Immature natural killer cell (primary cell): ENCODE results near the gene PDSS2. TPM values are rescaled to one million over a fixed set of nuclear protein-coding genes. Genes with fewer than 3 reads are reported as not detected.
"Not testable (repeated sequence)": the region's sequence is repeated elsewhere in the genome, so short reads cannot be mapped to it uniquely, and the experiment has no call there.

Source experiments
- DNase-seq, 3 donors: peaks; one replicate each; pipeline ENCODE4 v3.0.0; 2022; ENCODE audit warnings: mixed read lengths in 1 of 3
- H3K27ac Mint-ChIP-seq, 6 donors: one replicate each; pipeline ENCODE4 v1.8.0; 2020; ENCODE audit warnings: mixed read lengths in 6 of 6, mild to moderate bottlenecking in 5 of 6, inconsistent platforms in 4 of 6, moderate library complexity in 3 of 6
- H3K27me3 Mint-ChIP-seq, 3 donors: one replicate each; pipeline ENCODE4 v1.8.0; 2020 to 2021; ENCODE audit warnings: low read depth in 3 of 3, mild to moderate bottlenecking in 3 of 3, mixed read lengths in 3 of 3, moderate library complexity in 3 of 3, inconsistent platforms in 1 of 3
- H3K36me3 Mint-ChIP-seq, 3 donors: one replicate each; pipeline ENCODE4 v1.8.0; 2020; ENCODE audit warnings: mixed read lengths in 3 of 3, inconsistent platforms in 2 of 3, mild to moderate bottlenecking in 2 of 3
- H3K4me1 Mint-ChIP-seq, 2 donors: one replicate each; pipeline ENCODE4 v1.8.0; 2020; ENCODE audit warnings: inconsistent platforms in 2 of 2, mild to moderate bottlenecking in 2 of 2, mixed read lengths in 2 of 2, moderate library complexity in 1 of 2
- H3K4me3 Mint-ChIP-seq, 5 donors: one replicate each; pipeline ENCODE4 v1.8.0; 2020; ENCODE audit warnings: mild to moderate bottlenecking in 5 of 5, mixed read lengths in 5 of 5, inconsistent platforms in 3 of 5, moderate library complexity in 3 of 5
- H3K9me3 Mint-ChIP-seq, 6 donors: one replicate each; pipeline ENCODE4 v1.8.0; 2020; ENCODE audit warnings: mild to moderate bottlenecking in 6 of 6, mixed read lengths in 6 of 6, inconsistent platforms in 4 of 6, moderate library complexity in 3 of 6
- polyA plus RNA-seq, 3 donors: library from polyadenylated mRNA; unstranded; fragments of 300-500 nt; fragmentation: Illumina TruSeq; gene quantifications; one replicate each; pipeline ENCODE4 v1.2.3, GENCODE V29; 2021

The PDSS2 gene
- polyA plus RNA-seq, 3 donors from 2014 or later, result 10.2 to 11.5 (median 11.0) TPM

DNA sequence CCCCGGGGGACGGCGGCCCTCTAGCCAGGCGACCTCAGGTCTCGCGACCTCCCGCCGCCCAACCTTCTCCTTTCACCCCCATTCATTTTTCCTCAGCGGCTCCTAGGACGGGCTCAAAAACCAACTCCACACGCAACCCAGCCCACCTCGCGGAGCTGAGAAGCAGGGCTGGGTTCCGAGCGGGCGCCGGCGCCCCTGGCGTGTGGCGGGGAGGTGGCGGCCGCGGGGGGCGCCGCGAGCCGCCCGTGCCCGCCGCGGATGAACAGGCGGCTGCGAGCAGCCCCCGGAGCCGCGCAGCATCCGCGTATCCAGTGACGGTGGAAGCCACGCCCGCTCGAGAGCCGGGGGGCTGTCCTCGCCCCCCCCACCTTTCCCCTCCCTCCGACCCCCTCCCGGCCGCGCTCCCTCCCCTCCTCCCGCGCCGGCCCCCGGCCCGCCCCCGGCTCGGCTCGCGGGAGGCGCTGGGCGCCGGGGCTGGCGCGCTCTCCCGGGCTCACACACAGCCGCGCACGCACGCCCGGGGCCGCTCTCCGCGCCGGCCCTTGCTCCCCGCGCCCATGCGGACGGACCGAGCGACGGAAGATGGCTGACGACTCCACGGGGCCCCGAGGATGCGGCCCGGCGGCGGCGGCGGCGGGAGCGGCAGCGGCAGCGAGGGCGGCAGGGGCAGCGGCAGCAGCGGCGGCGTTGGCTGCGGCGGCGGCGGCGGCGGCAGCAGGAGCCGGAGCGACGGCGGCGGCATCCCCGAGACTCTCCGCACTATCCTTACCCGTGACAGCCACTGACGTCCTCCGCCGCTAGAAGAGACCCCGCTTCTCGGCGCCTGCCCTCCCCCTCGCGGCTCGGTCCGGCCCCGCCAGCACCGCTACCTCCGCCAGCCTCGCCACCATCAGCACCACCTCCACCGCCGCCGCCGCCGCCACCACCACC lies 30.5 kb upstream of the PDSS2 start, which contains the start of gene SOBP:
Gene SOBP, plus strand, starts transcription at position 482 of the 930 bp plus-strand sequence. CDS start 500 bp downstream, outside the sequence.
- H3K36me3 Mint-ChIP-seq, result peaks cover 0 to 4% (median 0%) of the 10 kb centered on the region in 3 donors
- DNase-seq, result peak; percentile 28 to 38 (median 34)
- peak within 1 kb of the TSS in 2 of 6 donors; percentile 45 to 57 for H3K27ac Mint-ChIP-seq
- peaks cover 16 to 28% of the 10 kb centered on the region in 2 donors for H3K4me1 Mint-ChIP-seq
- peaks cover 0 to 3% (median 0%) of the 10 kb centered on the region in 6 donors for H3K9me3 Mint-ChIP-seq
- peak within 1 kb of the TSS; percentile 83 to 94 (median 86) for H3K4me3 Mint-ChIP-seq
- H3K27me3 Mint-ChIP-seq, result peaks cover 21 to 28% (median 21%) of the 10 kb centered on the region in 3 donors

GRCh38 chr6:107488875-107489635 lies 29.7 kb upstream of the PDSS2 start:
- Mint-ChIP-seq H3K4me3 (peak overlapping the region; percentile 80 to 94 (median 86)), H3K9me3 (peaks cover 0 to 3% (median 0%) of the 10 kb centered on the region in 6 donors), H3K27me3 (peaks cover 22 to 28% (median 27%) of the 10 kb centered on the region in 3 donors), H3K4me1 (peaks cover 16 to 28% of the 10 kb centered on the region in 2 donors), H3K27ac (peak overlapping the region in 2 of 6 donors; percentile 45 to 57), H3K36me3 (peaks cover 0 to 4% (median 0%) of the 10 kb centered on the region in 3 donors)
- DNase-seq, result no peak

- H3K4me3 Mint-ChIP-seq, result peak overlapping the region; percentile 80 to 94 (median 86)
- H3K4me1 Mint-ChIP-seq, result peaks cover 16 to 28% of the 10 kb centered on the region in 2 donors
- H3K36me3 Mint-ChIP-seq, result peaks cover 0 to 4% (median 0%) of the 10 kb centered on the region in 3 donors
- DNase-seq, result no peak
- peaks cover 0 to 3% (median 0%) of the 10 kb centered on the region in 6 donors for H3K9me3 Mint-ChIP-seq
- peaks cover 25 to 28% (median 27%) of the 10 kb centered on the region in 3 donors for H3K27me3 Mint-ChIP-seq
- H3K27ac Mint-ChIP-seq, result peak overlapping the region in 1 of 6 donors; percentile 37
These were observed 29.0 kb upstream of the PDSS2 start for GRCh38 chr6:107488174-107488874.

- Mint-ChIP-seq H3K4me1 (peaks cover 8 to 13% of the 10 kb centered on the region in 2 donors), H3K36me3 (peaks cover 0 to 4% (median 0%) of the 10 kb centered on the region in 3 donors), H3K27ac (no peak overlapping the region), H3K4me3 (no peak overlapping the region), H3K9me3 (peaks cover 0 to 3% (median 0%) of the 10 kb centered on the region in 6 donors), H3K27me3 (peaks cover 24 to 28% (median 26%) of the 10 kb centered on the region in 3 donors)
- DNase-seq, result no peak
These were observed 25.8 kb upstream of the PDSS2 start for GRCh38 chr6:107485157-107485556.

DNA sequence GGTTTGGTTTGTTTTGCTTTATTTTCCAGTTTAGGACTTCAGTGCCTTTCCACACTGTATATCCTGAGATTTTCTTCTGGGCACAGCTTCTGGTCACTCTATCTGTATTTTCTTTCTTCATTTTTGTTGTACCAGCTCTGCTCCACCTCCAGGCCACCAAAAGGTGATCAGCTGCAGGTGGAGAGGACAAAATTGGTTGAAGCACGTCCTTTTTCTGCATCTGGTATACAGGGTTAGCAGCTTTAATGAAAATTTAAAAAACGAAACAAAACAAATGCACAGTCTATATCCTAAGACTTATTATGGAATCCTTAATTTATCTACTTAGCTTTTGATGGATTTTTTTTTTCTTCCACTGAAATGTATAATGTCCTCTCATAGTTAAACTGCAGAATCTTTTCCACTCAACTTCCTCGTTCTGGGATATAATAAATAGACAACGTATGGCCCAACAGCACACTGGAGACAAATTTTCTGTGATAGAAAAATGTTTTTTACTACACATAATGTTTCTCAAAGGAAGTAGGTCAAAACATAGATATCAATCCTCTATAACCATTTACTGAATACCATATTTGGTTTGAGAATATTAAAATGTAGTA lies 19.8 kb upstream of the PDSS2 start:
- Mint-ChIP-seq H3K27ac (no peak overlapping the region), H3K4me3 (no peak overlapping the region), H3K27me3 (peaks cover 12 to 17% (median 13%) of the 10 kb centered on the region in 3 donors), H3K9me3 (no peaks in the 10 kb centered on the region), H3K4me1 (no peaks in the 10 kb centered on the region), H3K36me3 (no peaks in the 10 kb centered on the region)
- no peak for DNase-seq

DNA sequence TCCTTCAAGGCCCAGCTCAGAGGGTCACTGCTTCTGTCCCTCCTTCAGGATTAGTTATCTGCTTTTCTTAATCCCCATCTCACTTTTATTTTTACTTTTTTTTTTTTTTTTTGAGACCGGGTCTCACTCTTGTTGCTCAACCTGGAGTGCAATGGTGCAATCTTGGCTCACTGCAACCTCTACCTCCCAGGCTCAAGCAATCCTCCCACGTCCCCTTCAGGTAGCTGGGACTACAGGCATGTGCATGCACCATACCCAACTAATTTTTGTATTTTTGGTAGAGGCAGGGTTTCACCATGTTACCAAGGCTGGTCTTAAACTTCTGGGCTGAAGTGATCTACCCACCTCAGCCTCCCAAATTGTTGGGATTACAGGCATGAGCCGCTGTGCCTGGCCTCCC lies 16.5 kb upstream of the PDSS2 start:
- not testable (repeated sequence) for H3K27ac Mint-ChIP-seq, DNase-seq, H3K36me3 Mint-ChIP-seq, H3K4me3 Mint-ChIP-seq, H3K4me1 Mint-ChIP-seq, H3K9me3 Mint-ChIP-seq
- H3K27me3 Mint-ChIP-seq, result peaks cover 5 to 13% (median 9%) of the 10 kb centered on the region in 3 donors

- not testable (repeated sequence) for DNase-seq
These were observed 16.0 kb upstream of the PDSS2 start for GRCh38 chr6:107475360-107475759.

DNA sequence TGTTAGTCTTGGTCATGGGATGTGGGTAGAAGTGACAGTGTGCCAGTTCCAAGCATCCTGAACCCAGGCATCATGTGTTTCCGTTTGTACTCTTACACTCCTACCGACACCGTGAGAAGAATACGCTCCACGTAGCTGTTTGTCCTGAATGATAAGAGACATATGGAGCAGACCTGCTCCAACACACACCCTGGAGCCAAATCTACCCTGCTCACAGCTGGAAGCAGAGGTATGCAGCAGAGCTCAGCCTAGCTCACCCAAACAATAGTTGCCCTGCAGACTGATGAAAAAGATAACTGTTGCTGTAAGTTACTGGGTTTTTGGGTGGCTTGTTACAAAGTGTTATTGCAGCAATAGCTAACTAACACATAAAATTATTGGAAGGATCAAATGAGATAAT lies 14.3 kb upstream of the PDSS2 start:
- DNase-seq, result no peak
- no peak overlapping the region for H3K4me3 Mint-ChIP-seq
- H3K36me3 Mint-ChIP-seq, result no peaks in the 10 kb centered on the region
- no peaks in the 10 kb centered on the region for H3K4me1 Mint-ChIP-seq
- no peaks in the 10 kb centered on the region for H3K9me3 Mint-ChIP-seq
- H3K27ac Mint-ChIP-seq, result no peak overlapping the region
- H3K27me3 Mint-ChIP-seq, result peaks cover 3 to 15% (median 10%) of the 10 kb centered on the region in 3 donors

More at GRCh38 chr6:107475360-107475759, 16.0 kb upstream of the PDSS2 start:
- H3K27ac Mint-ChIP-seq, H3K9me3 Mint-ChIP-seq, H3K4me3 Mint-ChIP-seq, H3K4me1 Mint-ChIP-seq, H3K36me3 Mint-ChIP-seq: not testable (repeated sequence)
- peaks cover 5 to 15% (median 7%) of the 10 kb centered on the region in 3 donors for H3K27me3 Mint-ChIP-seq

GRCh38 chr6:107470364-107470763 lies 11.0 kb upstream of the PDSS2 start:
- no peaks in the 10 kb centered on the region for H3K36me3 Mint-ChIP-seq
- no peak overlapping the region for H3K27ac Mint-ChIP-seq
- no peak for DNase-seq
- H3K4me1 Mint-ChIP-seq, result no peaks in the 10 kb centered on the region
- H3K9me3 Mint-ChIP-seq, result no peaks in the 10 kb centered on the region
- H3K4me3 Mint-ChIP-seq, result no peak overlapping the region
- peaks cover 7 to 9% (median 8%) of the 10 kb centered on the region in 3 donors for H3K27me3 Mint-ChIP-seq

DNA sequence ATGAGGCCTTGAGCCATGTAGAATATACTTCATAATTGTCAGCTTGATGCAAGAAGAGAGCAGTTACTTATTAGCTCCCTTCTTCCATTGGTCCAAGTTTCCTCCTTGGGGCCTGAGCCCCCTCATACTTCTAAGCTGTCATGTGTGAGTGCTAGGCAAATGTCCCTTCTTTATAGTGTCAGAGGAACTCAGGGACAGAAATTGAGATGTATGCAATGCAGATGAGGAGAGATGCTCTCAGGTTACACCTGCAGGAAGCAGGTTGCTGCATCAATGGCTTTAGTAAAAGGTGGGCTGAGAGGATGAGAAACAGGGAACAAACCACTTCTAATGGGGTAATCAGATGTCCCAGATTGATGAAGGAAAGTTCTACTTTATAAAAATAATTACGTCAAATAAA lies 6.7 kb upstream of the PDSS2 start:
- Mint-ChIP-seq H3K27ac (no peak overlapping the region), H3K4me3 (no peak overlapping the region), H3K27me3 (peaks cover 2 to 7% (median 6%) of the 10 kb centered on the region in 3 donors), H3K9me3 (no peaks in the 10 kb centered on the region), H3K4me1 (no peaks in the 10 kb centered on the region), H3K36me3 (no peaks in the 10 kb centered on the region)
- DNase-seq, result no peak

- no peaks in the 10 kb centered on the region for H3K36me3 Mint-ChIP-seq
- peaks cover 4 to 8% (median 7%) of the 10 kb centered on the region in 3 donors for H3K27me3 Mint-ChIP-seq
- H3K4me3 Mint-ChIP-seq, result peak overlapping the region; percentile 94 to 99 (median 95)
- H3K4me1 Mint-ChIP-seq, result peaks cover 26 to 41% of the 10 kb centered on the region in 2 donors
- peak overlapping the region; percentile 93 to 98 (median 94) for H3K27ac Mint-ChIP-seq
- H3K9me3 Mint-ChIP-seq, result no peaks in the 10 kb centered on the region
- peak in 1 of 3 donors; percentile 1 for DNase-seq
These were observed 793 bp upstream of the PDSS2 start for GRCh38 chr6:107460083-107460631.

GRCh38 chr6:107458672-107459282 lies 587 bp downstream of the PDSS2 start:
- Mint-ChIP-seq H3K36me3 (no peaks in the 10 kb centered on the region), H3K27ac (peak overlapping the region; percentile 93 to 98 (median 94)), H3K4me3 (peak overlapping the region; percentile 94 to 99 (median 95)), H3K9me3 (no peaks in the 10 kb centered on the region), H3K4me1 (peaks cover 27 to 44% of the 10 kb centered on the region in 2 donors), H3K27me3 (peaks cover 4 to 8% (median 7%) of the 10 kb centered on the region in 3 donors)
- no peak for DNase-seq
